Measurements from ENCODE around the gene SFR1.

Gene SFR1

GRCh38 chr10:104127411-104127810 lies 5.4 kb downstream of the SFR1 start:
- TF ChIP-seq POLR2AphosphoS5 (IDR thresholded peaks at IDR 0.05; ENCODE audit: low read depth), result no peak
- TF ChIP-seq CTCF (IDR thresholded peaks at IDR 0.05; ENCODE audit: insufficient read depth, low read length), result peak; percentile 11
- no peak overlapping the region for H3K4me3 ChIP-seq (replicated peaks; ENCODE audit: insufficient read depth, low read length)
- H3K27me3 ChIP-seq (ENCODE audit: insufficient read depth, poor library complexity, severe bottlenecking), result peaks cover 4% of the 10 kb centered on the region
- no peak overlapping the region for H3K27ac ChIP-seq (replicated peaks)
- DNase-seq (ENCODE audit: low read depth in 1 of 2, low spot score in 1 of 2), result peak in 1 of 2 experiments; percentile 40

- Histone ChIP-seq H3K4me3 (replicated peaks; ENCODE audit: insufficient read depth, low read length) (no peak overlapping the region), H3K27ac (replicated peaks) (no peak overlapping the region), H3K27me3 (ENCODE audit: insufficient read depth, poor library complexity, severe bottlenecking) (peaks cover 4% of the 10 kb centered on the region)
- DNase-seq (ENCODE audit: low read depth in 1 of 2, low spot score in 1 of 2), result no peak
- TF ChIP-seq POLR2AphosphoS5 (IDR thresholded peaks at IDR 0.05; ENCODE audit: low read depth) (no peak), REST (IDR thresholded peaks at IDR 0.05; ENCODE audit: insufficient replicate concordance, low read depth) (no peak), CTCF (IDR thresholded peaks at IDR 0.05; ENCODE audit: insufficient read depth, low read length) (no peak), GABPA (IDR thresholded peaks at IDR 0.05; ENCODE audit: low read depth) (no peak), SPI1 (IDR thresholded peaks at IDR 0.05; ENCODE audit: borderline replicate concordance, low read depth) (no peak)
These were observed 6.2 kb downstream of the SFR1 start for GRCh38 chr10:104128214-104128613.

GRCh38 chr10:104130041-104130440 lies 8.1 kb downstream of the SFR1 start:
- TF ChIP-seq POLR2AphosphoS5 (IDR thresholded peaks at IDR 0.05; ENCODE audit: low read depth), result no peak
- TF ChIP-seq CTCF (IDR thresholded peaks at IDR 0.05; ENCODE audit: insufficient read depth, low read length), result no peak
- TF ChIP-seq SPI1 (IDR thresholded peaks at IDR 0.05; ENCODE audit: borderline replicate concordance, low read depth), result no peak
- TF ChIP-seq REST (IDR thresholded peaks at IDR 0.05; ENCODE audit: insufficient replicate concordance, low read depth), result no peak
- TF ChIP-seq GABPA (IDR thresholded peaks at IDR 0.05; ENCODE audit: low read depth), result no peak
- Histone ChIP-seq H3K27me3 (ENCODE audit: insufficient read depth, poor library complexity, severe bottlenecking) (peaks cover 8% of the 10 kb centered on the region), H3K27ac (replicated peaks) (no peak overlapping the region), H3K4me3 (replicated peaks; ENCODE audit: insufficient read depth, low read length) (no peak overlapping the region)
- DNase-seq (ENCODE audit: low read depth in 1 of 2, low spot score in 1 of 2), result no peak

- no peak for DNase-seq (ENCODE audit: low read depth in 1 of 2, low spot score in 1 of 2)
- Histone ChIP-seq H3K27me3 (ENCODE audit: insufficient read depth, poor library complexity, severe bottlenecking) (peaks cover 4% of the 10 kb centered on the region), H3K4me3 (replicated peaks; ENCODE audit: insufficient read depth, low read length) (no peak overlapping the region), H3K27ac (replicated peaks) (no peak overlapping the region)
- no peak for TF ChIP-seq POLR2AphosphoS5 (IDR thresholded peaks at IDR 0.05; ENCODE audit: low read depth)
- TF ChIP-seq CTCF (IDR thresholded peaks at IDR 0.05; ENCODE audit: insufficient read depth, low read length), result no peak
- TF ChIP-seq REST (IDR thresholded peaks at IDR 0.05; ENCODE audit: insufficient replicate concordance, low read depth), result no peak
- TF ChIP-seq GABPA (IDR thresholded peaks at IDR 0.05; ENCODE audit: low read depth), result no peak
- no peak for TF ChIP-seq SPI1 (IDR thresholded peaks at IDR 0.05; ENCODE audit: borderline replicate concordance, low read depth)
These were observed 16.2 kb downstream of the SFR1 start for GRCh38 chr10:104138131-104138530.
